DOHH2 (cell line): ENCODE results near the gene ILK.

Source experiments
- EZH2phosphoT487 ChIP-seq: fragments of 200-600 bp; sonication (generic); IDR thresholded peaks from 2 replicates; pipeline ENCODE4 v1.6.1; 2017; ENCODE audit warnings: borderline replicate concordance, mild to moderate bottlenecking, antibody characterized with exemption, low read length, moderate library complexity, mixed read lengths
- TF ChIP-seq, protein P1 (sequence below): fragments of 200-600 bp; sonication (generic); IDR thresholded peaks from one replicate; pipeline ENCODE4 v1.5.1; 2014; ENCODE audit warnings: antibody characterized with exemption, mild to moderate bottlenecking, low read depth, low read length; ENCODE audit not compliant: poor library complexity, severe bottlenecking

DNA sequence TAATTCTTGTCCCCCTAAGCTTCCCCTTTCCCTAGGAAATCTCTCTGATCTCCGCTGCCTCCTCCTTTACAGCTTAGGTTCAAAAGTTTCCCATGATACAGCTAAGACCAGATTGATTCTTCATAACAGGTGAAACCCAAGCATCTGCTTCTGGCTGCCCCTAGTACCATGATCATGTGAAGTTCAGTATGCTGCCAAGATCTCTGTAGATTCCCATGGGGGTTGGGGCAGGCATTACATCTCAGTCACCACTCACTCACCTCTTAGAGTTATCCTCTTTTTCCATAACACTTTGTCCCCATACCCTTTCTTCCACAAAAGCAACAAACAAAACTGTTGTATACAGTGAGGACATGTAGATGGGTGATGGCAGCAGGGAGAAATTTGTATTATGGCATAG is 44.2 kb upstream of the ILK start:
- TF ChIP-seq, protein P1, sequence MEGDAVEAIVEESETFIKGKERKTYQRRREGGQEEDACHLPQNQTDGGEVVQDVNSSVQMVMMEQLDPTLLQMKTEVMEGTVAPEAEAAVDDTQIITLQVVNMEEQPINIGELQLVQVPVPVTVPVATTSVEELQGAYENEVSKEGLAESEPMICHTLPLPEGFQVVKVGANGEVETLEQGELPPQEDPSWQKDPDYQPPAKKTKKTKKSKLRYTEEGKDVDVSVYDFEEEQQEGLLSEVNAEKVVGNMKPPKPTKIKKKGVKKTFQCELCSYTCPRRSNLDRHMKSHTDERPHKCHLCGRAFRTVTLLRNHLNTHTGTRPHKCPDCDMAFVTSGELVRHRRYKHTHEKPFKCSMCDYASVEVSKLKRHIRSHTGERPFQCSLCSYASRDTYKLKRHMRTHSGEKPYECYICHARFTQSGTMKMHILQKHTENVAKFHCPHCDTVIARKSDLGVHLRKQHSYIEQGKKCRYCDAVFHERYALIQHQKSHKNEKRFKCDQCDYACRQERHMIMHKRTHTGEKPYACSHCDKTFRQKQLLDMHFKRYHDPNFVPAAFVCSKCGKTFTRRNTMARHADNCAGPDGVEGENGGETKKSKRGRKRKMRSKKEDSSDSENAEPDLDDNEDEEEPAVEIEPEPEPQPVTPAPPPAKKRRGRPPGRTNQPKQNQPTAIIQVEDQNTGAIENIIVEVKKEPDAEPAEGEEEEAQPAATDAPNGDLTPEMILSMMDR: no peak
- TF ChIP-seq EZH2phosphoT487: no peak
